ENCODE measurements around the gene BAZ2B. TPM values are rescaled to one million over a fixed set of nuclear protein-coding genes. Genes with fewer than 3 reads are reported as not detected.

Gene BAZ2B
- total RNA-seq, 1 experiment from 2014 or later = 19.9 TPM

DNA sequence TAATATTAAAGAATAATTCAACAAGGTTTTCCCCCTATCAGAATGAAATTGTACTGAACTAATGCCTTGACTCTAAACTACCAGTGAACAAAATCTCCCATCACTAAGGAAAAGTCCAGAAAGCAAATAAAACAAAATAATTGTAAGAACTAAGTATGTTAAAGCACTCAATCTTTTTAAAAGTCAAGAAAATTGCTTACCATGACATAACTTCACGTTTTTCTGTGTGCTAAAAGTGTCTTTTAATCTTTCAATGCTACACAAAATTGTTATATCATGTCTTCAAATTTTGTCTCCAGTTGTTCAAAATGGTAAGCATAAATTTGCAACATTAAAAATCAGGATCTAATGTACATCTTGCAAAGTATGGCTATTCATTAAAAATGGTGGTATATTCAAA lies 156.1 kb downstream of the BAZ2B start:
- no TSS peak for BruUV-seq (replicated peaks)
- Histone ChIP-seq H3K4me3 (replicated peaks in 1 of 2; ENCODE audit: low read depth in 1 of 2, low read length in 2 of 2) (no peak overlapping the region), H3K4me2 (ENCODE audit: low read length) (no peak overlapping the region), H3K79me2 (ENCODE audit: insufficient read depth, low read length) (no peaks in the 10 kb centered on the region), H3K9me2 (ENCODE audit: insufficient read depth) (no peaks in the 10 kb centered on the region), H3K9me3 (ENCODE audit: control insufficient read depth in 1 of 2, insufficient read depth in 1 of 2, low read depth in 1 of 2, low read length in 2 of 2) (no peaks in the 10 kb centered on the region), H3K9ac (ENCODE audit: low read length) (no peak overlapping the region), H3K36me3 (ENCODE audit: control insufficient read depth in 1 of 2, insufficient read depth in 2 of 2, low read length in 2 of 2) (no peaks in the 10 kb centered on the region), H3K27ac (ENCODE audit: low read depth, low read length) (no peak overlapping the region), H3K27me3 (ENCODE audit: insufficient read depth, low read length) (no peaks in the 10 kb centered on the region), H3K4me1 (ENCODE audit: control insufficient read depth in 1 of 2, insufficient read depth in 2 of 2, low read length in 2 of 2) (no peaks in the 10 kb centered on the region), H2AFZ (ENCODE audit: low read depth, low read length, poor library complexity, severe bottlenecking) (no peak overlapping the region), H4K20me1 (ENCODE audit: insufficient read depth) (no peaks in the 10 kb centered on the region)
- TF ChIP-seq, protein P1, sequence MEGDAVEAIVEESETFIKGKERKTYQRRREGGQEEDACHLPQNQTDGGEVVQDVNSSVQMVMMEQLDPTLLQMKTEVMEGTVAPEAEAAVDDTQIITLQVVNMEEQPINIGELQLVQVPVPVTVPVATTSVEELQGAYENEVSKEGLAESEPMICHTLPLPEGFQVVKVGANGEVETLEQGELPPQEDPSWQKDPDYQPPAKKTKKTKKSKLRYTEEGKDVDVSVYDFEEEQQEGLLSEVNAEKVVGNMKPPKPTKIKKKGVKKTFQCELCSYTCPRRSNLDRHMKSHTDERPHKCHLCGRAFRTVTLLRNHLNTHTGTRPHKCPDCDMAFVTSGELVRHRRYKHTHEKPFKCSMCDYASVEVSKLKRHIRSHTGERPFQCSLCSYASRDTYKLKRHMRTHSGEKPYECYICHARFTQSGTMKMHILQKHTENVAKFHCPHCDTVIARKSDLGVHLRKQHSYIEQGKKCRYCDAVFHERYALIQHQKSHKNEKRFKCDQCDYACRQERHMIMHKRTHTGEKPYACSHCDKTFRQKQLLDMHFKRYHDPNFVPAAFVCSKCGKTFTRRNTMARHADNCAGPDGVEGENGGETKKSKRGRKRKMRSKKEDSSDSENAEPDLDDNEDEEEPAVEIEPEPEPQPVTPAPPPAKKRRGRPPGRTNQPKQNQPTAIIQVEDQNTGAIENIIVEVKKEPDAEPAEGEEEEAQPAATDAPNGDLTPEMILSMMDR (IDR thresholded peaks at IDR 0.05 in 2 of 3, conservative IDR thresholded peaks at IDR 0.05 in 1 of 3; ENCODE audit: borderline replicate concordance in 1 of 3, insufficient read depth in 1 of 3, low read depth in 2 of 3, low read length in 2 of 3) = no peak
- no peak for TF ChIP-seq CEBPB (IDR thresholded peaks at IDR 0.05; ENCODE audit: low read depth)
- ChIA-PET CTCF (no interaction called here), RAD21 (ENCODE audit: low non-redundant PET in 1 of 2, low total read pairs in 2 of 2, uncharacterized antibody in 2 of 2, unreplicated experiment in 2 of 2) (no interaction called here), POLR2A (no interaction called here)
- DNase-seq (ENCODE audit: low read depth, low spot score) (no peak), ATAC-seq (no peak)
- intact Hi-C loops (cut with micrococcal nuclease) = no loop called here

DNA sequence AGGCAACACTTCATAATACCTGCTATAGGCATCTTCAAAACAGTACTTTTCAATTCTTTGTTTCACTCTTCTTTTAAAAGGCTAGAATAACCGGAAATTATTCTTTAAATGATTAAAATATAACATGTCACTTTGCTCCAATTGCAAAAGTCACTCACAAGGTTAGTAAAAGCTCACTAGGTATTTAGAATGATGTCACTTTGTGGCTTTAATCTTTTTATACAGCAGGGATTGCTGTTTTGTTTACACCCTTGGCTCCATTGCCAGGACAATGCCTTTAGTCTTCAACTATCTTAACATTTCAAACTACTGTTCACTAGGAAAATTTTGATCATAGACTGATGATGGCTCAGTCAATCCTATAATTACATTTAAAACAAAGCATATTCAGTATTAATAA lies 157.1 kb downstream of the BAZ2B start:
- RAD21 ChIA-PET (ENCODE audit: low non-redundant PET in 1 of 2, low total read pairs in 2 of 2, uncharacterized antibody in 2 of 2, unreplicated experiment in 2 of 2) = no interaction called here
- BruUV-seq (replicated peaks) = no TSS peak

More for the DNA sequence above, 157.1 kb downstream of the BAZ2B start:
- H3K4me3 ChIP-seq (replicated peaks in 1 of 2; ENCODE audit: low read depth in 1 of 2, low read length in 2 of 2) = no peak overlapping the region
- no peak overlapping the region for H3K4me2 ChIP-seq (ENCODE audit: low read length)
- H3K27me3 ChIP-seq (ENCODE audit: insufficient read depth, low read length) = no peaks in the 10 kb centered on the region
- H3K4me1 ChIP-seq (ENCODE audit: control insufficient read depth in 1 of 2, insufficient read depth in 2 of 2, low read length in 2 of 2) = no peaks in the 10 kb centered on the region
- no peaks in the 10 kb centered on the region for H4K20me1 ChIP-seq (ENCODE audit: insufficient read depth)
- DNase-seq (ENCODE audit: low read depth, low spot score) (no peak), ATAC-seq (no peak)
- POLR2A ChIA-PET = no interaction called here
- no peak overlapping the region for H2AFZ ChIP-seq (ENCODE audit: low read depth, low read length, poor library complexity, severe bottlenecking)
- no peak for TF ChIP-seq EGR1 (IDR thresholded peaks at IDR 0.05; ENCODE audit: low read depth)
- CTCF ChIA-PET = no interaction called here
- intact Hi-C loops (cut with micrococcal nuclease) = no loop called here
- no peaks in the 10 kb centered on the region for H3K36me3 ChIP-seq (ENCODE audit: control insufficient read depth in 1 of 2, insufficient read depth in 2 of 2, low read length in 2 of 2)
- H3K9ac ChIP-seq (ENCODE audit: low read length) = no peak overlapping the region
- no peak overlapping the region for H3K27ac ChIP-seq (ENCODE audit: low read depth, low read length)
- H3K79me2 ChIP-seq (ENCODE audit: insufficient read depth, low read length) = no peaks in the 10 kb centered on the region
- no peaks in the 10 kb centered on the region for H3K9me3 ChIP-seq (ENCODE audit: control insufficient read depth in 1 of 2, insufficient read depth in 1 of 2, low read depth in 1 of 2, low read length in 2 of 2)
- no peaks in the 10 kb centered on the region for H3K9me2 ChIP-seq (ENCODE audit: insufficient read depth)
